Activated gamma-delta T cell (primary cell): ENCODE results near the gene TWNK.

Experiments
- DNase-seq: peaks from one replicate; lab custom pipeline; 2025; lab: John Stamatoyannopoulos, UW

The TWNK gene

DNA sequence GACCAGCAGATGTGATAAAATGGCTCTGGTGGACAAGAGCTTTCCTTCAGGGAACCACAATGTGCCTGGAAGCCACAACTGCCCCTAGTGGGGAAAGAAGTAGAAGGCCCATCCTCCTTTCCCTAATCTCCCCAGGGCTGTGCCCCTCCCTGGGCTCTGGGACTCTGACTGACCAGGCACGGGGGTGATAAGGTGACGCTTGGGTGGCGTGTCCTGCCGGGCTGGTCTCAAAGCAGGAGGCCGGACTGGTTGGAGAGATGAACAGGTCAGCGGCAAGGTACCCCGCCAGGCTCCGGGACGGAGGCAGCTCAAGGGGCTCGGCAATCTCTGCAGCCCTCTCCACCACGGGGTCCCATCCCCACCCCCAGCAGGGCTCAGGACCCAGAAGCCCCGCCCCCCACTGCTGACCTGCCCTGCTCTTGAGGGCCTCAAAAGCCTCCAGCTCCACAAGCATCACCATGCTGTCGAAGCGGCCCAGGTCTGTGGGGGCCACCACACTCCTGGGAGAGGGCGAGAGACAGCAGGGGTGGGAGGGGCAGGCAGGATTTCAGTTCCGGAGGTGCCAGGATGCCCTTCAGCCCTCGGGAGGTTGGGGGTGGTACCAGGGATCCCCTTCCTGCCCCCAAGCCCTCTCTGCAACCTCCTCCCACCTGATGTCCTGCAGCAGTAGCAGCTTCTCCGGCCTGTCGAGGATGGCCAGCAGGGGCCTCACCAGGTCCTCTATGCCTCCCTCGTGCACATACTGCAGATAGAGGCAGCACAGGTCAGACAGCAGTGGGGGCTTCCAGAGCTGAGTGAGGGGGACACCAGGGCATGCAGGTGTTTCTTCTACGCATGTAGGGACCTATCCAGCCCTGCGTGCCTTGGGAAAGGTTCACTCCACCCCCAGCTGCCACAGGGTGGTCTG is 24.4 kb downstream of the TWNK start:
- no peak for DNase-seq

DNA sequence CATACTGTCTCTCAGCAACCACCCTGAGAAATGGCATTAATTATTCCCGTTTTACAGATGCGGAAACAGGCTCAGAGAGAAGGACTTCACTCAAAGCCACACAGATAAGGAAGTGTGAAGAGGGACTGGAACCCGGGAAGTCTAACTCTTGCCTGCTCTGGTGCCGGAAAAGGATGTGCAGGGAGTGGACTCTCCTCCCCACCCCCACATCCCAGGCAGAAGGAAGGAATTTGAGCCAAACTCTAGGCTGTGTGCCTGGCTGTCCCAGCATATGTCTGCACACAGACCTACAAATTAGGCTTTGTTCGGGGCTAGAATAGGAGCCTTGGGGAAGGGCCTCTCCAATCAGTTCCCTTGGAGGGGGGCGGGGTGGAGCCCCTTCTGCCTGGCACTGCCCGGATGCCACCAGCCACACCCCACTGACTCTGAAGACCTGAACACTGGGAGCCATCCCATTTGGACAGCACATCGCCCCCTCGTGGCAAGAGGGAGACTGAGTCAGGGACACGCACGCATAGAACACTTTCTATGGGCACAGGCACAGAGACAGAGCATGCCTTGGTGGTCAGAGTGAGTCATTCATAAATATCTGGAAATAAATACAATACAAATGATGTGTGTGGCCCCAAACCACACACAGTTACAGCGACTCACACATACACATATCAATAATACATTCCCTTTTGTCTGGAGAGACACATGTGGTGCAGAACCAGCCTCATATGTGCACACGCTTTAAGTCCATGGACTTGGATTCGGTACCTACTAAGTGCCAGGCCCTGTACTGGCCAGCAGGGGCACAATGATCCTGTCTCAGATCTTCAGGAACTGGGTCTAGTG is 25.4 kb downstream of the TWNK start:
- no peak for DNase-seq

DNA sequence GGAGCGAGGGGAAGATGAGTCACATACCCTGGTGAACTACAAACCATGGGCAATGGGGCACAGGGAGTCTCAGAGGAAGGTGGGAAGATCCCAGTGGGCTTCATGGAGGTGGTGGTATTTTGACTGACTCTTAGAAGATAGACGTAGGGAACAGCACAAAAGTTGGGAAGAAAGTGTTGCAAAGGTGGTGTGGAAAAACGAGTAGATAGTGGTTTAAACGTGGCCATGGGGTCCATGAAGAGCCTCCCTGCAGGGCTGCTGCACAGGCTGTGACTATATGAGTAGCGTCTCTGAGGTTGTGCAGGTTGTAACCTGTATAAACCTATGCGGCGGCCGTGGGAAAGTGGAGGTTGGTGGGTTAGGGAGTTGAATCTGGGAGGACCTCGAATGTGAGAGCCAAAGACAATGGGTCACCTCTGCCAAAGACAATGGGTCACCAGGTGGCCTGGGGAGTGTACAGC is 26.1 kb downstream of the TWNK start:
- no peak for DNase-seq

DNA sequence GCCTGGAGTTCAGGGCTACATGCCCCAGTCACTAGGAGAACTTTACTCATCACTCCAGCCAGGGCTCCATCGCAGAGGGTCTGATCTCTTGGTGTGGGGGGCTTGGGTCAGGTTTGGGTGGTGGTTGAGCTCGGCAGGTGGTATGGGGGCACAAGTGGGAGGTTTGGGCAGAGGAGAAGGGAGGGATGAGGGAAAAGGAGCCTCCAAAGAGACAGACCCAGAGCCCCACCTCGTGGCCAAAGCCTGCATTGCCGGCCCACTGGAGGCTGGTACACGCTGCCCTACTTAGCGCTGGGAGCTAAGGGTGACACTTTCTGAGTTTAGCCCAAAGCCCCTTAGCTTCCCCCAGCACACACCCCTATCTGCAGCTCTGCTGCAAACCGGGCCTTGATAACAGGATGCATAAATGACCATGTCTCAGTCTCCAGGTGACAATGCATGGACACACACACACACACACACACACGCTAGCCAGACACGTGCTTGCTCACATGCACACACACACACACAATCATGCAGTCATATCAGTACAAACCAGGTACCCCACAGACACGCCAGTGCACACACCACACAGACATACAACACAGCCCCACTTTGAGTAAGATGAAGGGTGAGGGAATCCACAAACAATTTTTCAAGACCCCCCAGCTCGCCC is 27.0 kb downstream of the TWNK start:
- peak; percentile 40 for DNase-seq

DNA sequence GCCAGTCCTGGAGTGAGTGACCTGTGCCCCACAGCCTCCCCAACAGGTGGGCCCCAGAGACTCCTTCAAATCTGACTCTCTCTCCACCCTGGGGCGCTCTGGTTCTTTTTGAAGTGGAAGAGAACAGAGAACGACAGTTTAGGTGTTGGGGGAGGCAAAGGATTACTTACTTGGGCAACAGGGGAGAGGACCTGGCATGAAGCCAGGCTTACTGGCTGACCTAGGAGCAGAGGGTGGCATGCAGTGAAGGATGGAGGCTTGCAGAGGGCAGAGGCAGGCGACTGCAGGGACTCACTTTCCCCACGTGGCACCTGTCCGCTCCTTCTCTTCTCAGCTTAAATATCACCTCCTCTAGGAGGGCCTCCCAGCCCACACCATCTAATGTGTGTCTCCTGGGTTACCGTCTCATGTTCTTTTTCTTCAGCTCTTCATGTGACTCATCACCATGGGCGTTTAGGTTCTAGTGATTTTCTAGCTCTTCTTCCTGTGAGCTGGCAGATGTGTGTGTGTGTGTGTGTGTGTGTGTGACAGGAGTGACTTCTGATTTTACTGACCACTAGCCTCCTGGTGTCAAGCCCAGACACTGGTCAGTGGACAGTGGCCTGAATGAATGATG is 27.7 kb downstream of the TWNK start:
- no peak for DNase-seq

DNA sequence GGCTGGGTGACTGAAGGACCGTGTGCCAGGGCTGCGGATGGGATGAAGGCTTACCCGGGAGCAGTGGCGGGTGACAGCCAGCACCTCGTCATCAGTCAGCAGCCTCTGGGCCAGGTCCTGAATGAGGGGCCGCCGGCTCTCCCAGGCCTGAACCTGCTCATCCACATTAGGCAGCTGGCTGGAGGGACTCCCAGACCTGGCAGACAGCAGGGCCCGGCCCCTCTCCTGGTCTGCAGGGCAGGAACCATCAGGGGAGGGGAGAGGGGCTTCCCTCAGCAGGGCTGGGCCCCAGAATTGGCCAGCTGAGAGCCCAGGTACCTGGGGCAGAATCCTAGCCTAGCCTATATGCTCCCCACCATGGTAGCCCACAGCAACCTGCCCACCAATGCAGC is 28.2 kb downstream of the TWNK start:
- DNase-seq, result no peak

DNA sequence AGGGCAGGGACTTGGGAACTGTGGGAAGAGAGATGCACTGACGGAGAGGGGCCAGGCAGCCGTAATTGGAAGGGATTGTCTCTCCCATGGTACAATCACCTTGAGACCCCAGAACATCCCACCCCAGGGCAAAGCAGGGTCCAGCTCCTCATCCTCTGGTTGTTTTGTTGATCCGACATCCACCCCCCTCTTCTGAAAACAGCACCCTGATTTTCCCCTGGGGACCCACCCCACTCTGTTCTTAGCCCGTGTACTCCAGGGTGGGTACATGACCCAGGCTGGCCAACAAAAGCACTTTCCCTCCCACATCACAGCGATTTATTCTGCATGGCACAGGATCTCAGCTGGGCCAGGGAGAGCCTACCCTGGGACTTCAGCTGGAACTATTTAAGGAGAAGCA is 29.5 kb downstream of the TWNK start:
- DNase-seq, result no peak

DNA sequence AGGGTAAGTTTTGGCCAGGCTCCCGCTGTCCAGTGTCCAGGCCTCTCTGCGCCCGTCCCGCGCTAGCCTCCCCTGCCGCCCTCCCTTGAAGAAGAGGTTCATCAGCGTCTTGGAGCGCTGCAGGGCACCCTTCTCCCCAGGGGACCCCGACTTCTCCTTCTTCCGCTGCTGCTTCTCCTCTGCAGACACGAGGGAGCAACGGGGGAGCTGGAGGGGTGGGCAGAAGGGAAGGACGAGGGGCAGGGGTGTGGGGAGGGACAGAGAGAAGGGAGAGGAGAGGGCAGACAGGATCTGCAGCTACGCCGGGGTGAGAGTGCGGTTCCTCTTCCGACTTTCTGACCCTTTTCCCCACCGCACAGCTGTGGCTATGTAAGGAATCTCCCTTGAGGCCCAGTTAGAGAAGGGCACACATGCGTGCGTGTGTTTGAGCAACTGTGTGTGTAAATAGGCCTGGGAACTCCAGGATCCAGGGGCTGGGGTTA is 30.8 kb downstream of the TWNK start:
- no peak for DNase-seq

DNA sequence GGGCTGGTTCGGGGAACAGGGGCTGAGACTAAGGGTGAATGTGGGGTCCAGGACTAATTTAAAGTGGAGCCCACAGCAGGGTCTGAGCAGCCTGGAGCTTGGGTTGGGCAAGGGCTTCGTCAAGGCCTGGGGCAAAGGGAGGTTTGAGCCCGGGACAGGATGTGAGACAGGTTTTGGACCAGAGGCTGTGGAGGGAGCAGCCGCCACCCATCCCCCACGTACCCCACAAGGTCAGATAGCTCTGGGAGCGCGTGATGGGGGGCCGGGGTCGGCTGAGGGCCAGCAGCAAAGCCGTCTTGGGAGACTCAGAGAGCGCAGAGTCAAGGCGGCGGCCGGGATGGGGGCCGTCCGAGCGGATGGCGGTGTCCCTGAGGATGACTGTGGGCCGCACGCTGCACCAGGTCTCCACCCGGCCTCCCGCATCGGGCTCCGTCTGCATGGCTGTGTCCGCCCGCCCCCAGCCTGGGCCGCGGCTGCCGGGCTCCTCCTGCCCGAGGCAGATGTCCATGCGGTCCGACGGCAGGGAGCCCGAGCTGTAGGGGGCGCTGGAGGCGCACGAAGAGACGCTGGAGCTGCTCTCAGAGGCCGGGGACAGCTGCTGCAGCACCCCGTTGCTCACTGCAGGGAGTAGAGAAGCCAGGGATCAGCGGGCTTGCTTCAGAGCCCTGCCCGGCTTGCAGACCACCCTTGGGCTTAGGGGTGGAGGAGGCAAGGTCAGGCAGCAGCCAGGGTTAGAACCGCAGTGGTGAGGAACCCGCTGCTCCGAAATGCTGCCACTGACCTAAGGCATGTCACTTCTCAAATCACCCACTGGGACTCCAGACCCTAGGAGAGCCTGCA is 31.5 kb downstream of the TWNK start:
- DNase-seq, result peak; percentile 24

DNA sequence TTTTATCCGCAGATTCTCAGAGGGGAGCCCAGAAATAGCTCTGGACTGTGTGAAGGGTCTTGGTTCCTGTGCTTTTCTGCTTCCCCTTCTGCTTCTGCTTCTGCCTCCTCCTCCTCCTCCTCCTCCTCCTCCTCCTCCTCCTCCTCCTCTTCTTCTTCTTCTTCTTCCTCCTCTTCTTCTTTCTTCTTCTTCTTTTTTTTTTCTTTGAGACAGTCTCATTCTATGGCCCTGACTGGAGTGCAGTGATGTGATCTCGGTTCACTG is 32.0 kb downstream of the TWNK start:
- no peak for DNase-seq

DNA sequence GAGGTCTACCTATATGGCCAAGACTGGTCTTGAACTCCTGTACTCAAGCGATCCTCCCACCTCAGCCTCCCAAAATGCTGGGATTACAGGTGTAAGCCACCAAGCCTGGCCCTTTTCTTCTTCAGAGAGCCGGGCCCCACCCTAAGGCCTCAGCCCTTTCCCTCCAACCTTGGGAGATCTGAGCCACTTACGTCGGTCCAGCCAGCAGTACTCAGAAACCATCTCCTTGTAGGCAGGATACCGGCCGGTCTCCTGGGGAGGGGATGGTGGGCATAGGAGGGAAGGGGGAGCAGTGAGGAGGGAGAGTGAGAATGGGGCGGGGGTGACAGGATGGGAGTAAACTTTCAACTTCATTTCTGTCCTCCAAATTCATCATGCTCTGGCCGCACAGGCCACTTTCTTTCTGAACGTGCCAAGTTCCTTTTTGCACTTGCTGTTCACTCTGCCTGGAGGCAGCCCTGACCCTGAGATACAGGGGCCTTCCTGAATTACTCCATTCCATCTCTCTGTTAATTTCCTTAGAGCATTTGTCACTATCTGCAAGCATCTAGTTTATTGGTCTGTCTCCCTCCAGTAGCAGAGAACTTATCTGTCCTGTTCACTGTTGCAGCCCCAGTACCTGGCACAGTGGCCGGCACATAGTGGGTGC is 33.2 kb downstream of the TWNK start:
- DNase-seq, result no peak

DNA sequence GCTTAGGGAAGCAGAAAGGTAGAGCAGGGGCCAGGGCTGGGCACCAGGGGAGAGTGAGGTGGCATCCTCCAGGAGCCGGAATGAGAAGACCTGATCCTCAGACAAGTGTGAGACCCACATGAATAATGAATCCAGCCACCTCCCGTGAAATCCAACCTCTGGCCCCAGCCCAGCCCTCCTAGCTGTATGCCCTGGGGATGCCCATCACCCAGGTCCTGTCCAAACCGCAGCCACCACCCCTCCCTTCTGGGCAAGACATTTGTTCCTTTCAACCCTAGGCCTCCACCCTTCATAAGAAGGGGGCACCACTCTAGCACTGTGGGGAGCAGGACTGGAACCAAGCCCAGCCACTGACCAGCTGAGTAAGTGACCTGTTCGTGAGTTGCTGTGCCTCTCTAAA is 33.9 kb downstream of the TWNK start:
- DNase-seq, result no peak

DNA sequence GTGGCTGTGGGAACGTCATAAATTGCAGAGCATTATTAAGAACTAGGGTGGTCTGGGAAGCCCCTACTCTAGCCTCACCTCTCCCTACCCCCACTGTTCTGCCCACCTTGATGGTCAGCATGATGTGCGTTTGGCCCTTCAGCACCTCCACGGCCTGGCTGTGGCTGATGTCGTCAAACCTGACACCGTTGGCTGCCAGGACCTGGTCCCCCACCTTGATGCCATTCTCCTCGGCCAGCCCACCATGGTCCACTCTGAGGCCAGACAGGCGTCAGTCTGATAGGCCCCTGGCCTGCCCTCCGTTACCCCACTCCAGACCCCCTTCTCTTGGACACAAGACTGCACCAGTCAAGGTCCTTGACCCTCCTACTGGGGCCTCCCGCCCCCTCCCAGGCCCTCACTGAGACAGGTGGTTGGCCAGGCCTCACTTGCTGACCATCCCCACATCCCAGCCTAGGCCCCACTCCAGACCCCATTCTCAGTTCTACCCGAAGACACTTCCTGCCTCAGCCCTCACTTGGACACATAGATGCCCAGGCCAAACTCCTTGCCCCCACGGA is 34.4 kb downstream of the TWNK start:
- no peak for DNase-seq

DNA sequence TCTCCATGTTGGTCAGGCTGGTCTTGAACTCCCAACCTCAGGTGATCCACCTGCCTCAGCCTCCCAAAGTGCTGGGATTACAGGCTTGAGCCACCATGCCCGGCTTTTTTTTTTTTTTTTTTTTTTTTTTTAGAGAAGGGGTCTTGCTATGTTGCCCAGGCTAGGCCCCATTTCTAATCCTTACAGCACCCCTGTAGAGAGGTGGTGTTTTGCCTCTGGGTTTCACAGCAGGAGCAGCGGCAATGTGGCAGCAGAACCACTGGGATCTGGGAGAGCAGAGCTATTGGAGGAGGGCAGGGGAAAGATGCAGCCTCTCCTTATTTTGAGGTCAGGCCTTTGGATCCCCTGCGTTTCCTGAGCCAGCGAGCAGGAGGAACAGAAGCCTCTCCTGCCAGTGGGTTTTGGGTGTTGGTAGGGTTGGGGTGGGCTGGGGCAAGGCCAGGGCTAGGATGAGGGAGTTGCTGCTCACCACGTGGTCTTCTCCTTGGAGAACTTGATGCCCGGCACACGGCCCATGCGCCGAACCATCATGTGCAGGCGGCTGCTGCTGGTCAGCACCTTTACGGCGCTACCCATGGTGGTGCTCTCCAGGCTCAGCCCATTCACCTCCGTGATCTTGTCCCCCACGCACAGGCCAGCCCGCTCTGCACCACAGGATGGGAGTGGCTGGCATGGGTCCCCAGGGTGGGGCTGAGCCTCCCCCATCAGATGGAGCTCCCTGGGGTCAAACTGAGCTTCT is 35.8 kb downstream of the TWNK start:
- no peak for DNase-seq

DNA sequence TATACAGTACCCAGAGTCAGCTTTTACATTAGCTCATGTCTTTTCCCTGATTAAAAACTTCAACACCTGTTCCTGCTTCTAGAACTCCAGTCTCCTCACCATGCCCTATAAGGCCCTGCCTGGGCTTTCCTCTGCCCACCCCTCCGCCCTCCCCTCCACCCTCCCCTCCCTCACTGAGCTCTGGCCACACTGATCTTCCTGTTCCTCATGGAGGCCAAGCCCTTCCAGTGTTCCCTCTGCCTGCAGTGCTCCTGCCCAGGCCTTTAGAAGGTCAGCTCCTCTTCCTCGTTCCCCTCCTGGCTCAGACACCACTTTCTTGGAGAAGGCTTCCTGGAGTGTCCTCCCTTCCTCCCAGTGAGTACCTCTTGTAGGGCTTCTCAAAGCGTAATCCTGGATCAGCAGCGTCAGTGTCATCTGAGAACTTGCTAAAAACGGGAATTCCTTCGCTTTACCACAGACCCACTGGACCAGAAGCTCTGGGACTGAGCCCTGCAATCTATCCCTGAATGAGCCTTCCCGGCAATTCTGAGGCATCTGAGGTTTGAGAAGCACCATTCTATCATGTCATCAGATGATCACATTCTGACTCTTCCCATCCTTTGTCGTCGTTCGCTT is 39.9 kb downstream of the TWNK start:
- DNase-seq, result no peak

DNA sequence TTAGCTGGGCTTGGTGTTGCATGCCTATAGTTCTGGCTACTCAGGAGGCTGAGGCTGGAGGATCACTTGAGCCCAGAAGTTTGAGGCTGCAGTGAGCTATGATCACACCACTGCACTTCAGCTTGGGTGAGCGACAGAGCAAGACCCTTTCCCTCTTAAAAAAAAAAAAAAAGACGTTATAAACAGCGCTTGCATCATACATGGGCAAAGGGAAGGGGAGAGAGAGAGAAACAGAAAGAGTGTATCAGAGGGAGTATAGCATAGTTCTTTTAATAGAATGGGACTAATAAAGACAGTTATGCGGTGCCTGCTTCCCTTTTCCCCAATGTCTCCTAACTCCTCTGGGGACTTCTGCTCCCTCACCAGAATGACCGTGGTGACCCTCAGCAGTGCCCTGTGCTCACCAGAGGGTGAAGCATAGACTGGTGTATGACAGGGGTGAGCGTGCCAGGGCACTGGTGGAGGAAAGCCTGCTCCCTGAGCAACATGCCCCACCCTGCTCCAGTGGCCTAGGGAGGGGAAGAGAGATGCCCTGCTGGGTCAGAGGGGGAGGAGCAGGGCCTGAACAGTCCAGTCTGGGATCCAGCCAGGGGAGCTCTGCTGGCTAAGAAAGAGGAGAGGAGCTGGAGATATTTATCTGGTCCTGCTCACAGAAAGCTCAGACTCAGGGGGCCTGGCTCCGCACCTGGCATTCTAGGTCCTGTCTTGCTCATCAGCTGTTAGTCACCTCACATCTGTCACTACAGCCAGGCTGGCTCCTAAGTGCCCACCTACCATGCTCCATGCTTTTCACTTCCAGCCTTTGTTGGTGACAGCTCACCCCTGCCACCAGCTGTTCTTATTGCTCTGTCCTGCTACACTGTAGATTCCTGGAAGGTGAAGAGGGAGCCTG is 41.3 kb downstream of the TWNK start:
- no peak for DNase-seq

DNA sequence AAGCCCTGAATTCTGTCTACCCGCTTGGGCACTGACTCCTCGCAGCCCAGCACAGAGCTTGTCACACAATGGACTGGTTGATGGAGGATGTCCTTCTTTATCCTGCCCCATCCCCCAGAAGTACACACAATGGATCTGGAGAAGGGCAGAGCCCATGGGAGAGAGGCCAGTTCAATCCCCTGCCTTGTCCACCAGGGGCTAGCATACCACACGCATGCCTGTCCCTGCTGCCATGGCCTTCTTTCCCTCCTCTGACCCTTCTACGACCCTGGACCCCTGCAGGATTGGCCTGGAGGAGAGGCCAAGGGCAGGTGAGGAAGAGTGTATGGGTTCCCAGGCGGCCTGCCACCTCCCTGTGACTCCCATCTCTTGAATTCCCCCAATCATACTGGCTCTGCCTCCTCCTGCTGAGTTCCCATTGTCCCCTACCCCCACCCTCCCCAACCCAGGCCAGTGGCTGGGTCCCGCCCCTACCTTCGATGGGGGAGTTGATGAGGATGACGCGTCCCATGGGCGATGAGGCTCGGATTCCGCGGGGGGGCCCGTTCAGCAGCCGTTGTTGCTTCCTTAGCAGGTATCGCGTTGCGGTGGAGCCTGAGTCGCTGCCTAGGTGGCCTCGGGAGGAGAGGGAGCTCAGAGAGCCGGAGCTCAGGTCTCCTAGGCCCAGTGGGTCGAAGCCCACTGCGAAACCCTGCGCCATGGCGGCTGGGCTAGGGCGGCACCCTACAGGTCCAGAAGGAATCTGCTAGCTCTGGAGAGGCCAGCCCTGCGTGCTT is 42.4 kb downstream of the TWNK start:
- no peak for DNase-seq
